Endometrium (tissue), 2 donors: Measurements from ENCODE around the gene CACNA2D3.

Experiments
- FAIRE-seq: peaks from 2 replicates; lab custom pipeline; 2012; peaks lifted over from hg19 to GRCh38; lab: Jason Lieb, UNC
- donor health status: control.
- donor health status: control.

The CACNA2D3 gene

DNA sequence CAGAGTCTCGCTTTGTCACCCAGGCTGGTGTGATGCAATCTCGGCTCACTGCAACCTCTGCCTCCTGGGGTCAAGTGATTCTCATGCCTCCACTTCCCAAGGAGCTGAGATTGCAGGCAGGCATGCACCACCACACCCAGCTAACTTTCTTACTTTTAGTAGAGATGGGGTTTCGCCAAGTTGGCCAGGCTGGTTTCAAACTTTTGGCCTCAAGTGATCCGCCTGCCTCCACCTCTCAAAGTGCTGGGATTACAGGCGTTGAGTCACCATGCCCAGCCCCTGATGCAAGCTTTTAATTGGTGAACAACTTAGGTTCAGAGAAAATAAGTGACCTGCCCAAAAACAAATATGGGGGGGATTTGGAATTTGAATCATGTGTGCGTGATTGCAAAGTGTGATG is 559.4 kb downstream of the CACNA2D3 start:
- FAIRE-seq: no peak

DNA sequence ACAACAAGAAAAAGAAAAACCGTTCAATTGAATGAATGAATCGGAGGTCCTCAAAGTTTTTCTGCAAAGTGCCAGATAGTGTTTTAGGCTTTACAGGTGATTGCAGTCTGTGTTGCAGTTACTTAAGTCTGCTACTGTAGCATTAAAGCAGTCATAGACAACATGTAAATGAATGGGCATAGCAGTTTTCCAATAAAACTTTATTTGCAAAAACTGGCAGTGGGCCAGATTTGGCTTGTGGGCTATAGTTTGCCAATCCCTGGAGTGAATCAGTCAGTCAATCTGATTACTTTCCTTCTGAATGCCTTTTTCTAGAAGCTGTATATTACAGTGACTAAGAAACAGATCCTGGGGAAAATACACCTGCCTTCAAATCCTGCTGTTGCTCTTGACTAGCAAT is 562.9 kb downstream of the CACNA2D3 start:
- no peak for FAIRE-seq

DNA sequence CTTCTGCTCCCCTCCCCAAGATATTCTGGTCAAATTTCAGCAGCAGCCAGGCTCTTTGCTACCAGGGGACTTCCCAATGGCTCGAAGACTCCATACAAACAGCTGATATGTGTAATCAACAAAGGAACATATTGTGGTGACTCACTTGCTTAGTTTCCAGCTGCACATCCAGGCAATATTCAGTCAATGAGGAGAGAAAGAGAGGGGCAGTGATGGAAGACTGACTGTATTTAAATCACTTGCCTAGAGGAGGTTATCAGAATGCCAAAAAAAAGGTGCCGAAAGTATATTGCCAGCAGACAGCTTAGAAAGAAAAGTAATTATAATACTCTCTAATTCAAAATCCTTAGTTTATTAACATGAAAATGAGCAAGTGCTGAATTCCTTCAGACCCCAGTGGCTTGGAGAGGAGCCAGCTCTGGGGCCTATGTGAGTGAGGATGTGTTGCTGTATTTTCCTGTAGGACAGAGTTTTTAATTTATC is 569.0 kb downstream of the CACNA2D3 start:
- FAIRE-seq: no peak

DNA sequence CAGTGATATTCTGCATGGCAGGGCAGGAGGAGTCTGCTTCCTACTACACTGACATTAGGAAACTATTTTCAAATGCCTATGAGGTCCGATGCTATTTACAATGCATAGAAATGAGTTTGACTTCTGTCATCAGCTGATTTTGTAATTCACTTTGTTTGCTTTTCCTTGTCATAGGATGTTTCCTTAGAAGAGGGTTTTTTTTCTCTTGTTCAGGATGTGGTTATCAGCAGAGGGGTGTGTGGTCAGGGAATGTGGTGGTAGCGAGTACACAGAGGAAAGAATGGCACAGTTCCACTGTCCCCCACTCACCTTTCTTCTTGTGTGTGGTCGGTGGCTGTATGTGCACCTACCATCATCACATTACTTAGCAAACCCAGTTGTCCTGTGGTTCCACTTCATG is 574.0 kb downstream of the CACNA2D3 start:
- FAIRE-seq: no peak

DNA sequence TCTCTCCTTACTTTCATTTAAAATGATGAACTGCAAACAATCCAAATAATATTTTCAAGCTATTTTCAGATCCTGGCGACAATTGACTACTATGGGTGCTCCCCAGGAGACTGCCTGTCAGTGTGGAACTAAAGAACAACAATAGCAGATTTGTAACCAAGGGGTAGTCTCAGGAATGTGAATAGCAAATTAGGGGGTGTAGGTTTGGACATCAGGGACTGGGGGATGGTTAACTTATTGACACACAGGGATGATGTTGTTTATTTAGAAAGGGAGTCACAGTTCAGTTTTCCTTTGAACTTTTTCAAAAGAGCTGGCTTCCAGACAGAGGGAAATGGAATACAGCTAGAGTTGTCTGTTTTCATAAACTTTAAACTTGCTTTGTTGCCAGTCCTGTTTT is 575.7 kb downstream of the CACNA2D3 start:
- FAIRE-seq: peak; percentile 70

DNA sequence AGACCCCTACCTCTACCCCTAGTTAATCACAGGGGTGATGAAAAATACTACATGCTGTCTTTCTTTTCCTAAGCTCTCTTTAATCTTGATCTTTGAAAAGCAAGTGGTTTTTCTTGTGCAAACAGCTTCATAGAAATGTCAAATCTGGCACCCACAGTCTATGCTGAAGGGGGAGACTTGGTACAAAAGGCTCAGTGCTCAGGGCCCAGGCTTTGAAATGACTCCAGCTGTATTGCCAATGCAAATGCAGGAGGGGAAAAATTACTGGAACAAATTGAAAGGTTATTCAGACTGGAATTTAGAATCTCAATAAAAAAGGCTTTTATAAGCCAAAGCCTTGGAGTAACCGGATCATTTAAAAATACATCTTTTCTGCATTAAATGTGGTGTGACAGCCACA is 581.6 kb downstream of the CACNA2D3 start:
- no peak for FAIRE-seq

DNA sequence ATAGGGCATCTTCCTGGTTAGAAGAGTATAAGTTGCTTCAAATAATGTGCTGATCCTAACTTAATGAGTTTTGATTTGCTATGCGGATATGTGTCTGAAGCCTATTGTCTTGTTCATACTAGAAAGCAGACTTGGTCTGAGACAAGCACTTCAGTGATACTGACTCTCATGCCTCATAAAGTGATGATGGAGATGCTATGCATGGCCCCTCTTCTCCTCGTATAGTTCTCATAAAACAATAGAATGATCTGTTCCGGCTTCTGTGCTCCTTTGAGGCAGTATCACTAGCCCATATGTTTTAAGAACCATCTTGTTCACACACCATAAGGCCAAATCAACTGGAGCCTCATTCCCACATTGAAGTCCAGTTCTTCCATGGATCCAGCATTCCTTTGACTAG is 583.4 kb downstream of the CACNA2D3 start:
- FAIRE-seq: no peak

DNA sequence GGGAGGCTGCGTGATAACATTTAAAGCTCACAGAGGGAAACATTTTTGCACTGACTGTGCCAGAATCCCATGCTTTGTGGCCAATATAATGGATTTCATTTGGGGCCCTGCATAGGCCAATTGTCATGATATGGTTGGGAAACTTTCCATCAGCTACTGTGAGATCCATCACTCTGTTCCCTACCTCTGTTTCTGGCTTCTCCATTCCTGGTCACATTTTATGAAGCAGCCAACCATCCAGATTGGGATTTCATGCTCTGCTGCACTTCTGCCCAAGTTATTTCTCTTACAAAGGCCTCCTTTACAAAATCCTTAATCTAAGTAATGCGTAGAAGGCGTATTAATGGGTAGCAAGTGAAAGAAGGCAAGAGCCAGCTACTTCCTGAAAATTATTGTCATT is 584.4 kb downstream of the CACNA2D3 start:
- FAIRE-seq: no peak

DNA sequence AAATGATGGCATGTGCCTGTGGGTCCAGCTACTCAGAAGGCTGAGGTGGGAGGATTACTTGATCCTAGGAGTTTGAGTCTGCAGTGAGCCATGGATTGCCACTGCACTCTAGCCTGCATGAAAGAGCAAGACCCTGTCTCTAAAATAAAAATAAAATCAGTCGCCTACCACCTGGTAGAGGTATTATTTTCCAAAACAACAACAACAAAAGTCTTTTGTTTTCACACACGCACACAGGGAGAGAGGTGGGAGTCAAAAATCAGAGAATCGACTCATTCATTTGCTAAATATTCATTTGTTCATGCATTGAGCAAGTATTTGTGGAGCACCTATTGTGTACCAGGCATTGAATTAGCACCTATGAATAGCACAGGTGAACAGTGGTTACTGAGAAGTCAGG is 587.4 kb downstream of the CACNA2D3 start:
- FAIRE-seq: no peak

DNA sequence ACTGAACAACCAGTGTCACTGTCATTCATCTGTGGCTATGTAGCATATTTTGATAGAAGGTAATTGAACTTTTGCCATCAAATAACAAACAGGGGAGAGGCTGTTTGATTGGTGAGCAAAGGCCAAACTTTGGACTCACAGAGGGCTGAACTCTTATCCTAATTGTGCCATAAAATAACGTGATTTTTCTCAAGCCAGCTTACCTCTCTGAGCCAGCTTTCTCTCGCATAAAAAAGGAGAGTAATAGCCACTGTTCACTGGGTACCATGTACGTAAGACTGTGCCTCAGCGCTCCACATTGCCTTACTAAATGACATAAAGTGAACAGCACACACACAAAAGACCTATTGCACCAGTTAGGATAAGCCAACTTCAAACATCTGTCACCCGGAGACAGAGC is 588.6 kb downstream of the CACNA2D3 start:
- no peak for FAIRE-seq

DNA sequence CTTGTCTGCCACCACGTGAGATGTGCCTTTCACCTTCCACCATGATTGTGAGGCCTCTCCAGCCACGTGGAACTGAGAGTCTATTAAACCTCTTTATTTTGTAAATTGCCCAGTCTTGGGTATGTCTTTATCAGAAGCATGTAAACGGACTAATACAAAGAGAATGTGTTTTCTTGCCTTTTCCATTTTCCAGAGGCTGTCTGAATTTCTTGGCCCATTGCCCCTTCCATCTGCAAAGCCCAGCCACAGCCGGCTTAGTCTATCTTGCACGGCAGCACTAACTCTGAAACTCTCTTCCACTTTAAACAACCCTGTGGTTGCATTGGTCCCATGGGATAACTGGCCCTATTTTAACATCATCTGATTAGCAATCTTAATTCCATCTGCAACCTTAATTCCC is 590.2 kb downstream of the CACNA2D3 start:
- no peak for FAIRE-seq

DNA sequence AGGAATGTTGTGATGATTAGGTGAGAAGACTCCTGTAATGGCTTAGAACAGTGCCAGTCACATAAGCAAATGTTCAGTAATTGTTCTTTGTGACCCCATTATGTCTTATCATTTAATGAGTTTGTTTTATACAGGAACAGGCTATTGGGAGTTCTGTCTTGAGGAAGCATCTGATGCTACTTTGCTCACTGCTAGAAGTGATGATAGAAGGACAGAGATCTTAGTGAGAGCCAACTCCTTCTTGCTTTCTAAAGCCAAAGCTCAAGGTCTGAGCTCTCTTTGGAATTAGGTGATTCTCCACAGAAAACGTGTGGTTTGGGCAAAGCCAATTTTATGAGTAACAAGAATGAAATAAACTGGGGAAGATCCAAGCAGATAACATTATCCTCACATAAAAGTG is 590.7 kb downstream of the CACNA2D3 start:
- no peak for FAIRE-seq

DNA sequence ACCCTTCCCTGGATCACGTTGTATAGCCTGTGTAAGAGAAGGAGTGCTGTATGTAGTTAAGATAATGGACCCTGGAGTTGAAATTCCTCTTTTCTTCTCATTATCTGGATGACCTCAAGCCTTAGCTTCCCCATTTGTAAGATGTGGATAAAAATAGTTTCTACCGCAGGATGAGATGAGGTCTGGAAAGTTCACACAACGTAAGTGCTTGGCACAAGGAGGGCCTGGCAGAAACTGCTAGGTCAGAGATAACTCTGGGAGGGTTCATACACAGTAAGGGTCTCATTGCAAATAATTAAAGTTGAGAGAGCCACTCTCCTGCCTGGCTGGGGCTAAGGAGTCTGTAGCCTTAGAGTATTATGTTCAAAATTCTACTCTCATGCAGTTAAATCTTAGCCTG is 591.1 kb downstream of the CACNA2D3 start:
- FAIRE-seq: no peak

DNA sequence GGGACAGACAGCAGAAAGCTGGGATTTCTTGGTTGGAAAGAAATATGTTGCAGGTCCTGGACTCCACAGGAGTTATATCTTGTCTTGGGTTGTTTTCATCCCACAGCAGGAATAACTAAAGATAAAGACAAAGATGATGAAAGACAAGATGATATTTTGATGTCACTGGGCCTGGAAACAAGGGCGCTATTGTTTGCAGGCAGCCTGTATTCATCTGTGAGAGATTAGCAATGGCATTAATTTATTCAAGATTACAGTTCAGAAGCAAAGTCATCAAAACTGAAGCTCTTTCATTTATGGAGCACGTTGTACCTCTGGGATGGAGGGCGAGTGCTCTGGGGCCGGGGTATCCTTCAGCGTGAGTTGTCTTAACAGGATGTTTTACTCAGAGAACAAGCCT is 591.7 kb downstream of the CACNA2D3 start:
- no peak for FAIRE-seq

DNA sequence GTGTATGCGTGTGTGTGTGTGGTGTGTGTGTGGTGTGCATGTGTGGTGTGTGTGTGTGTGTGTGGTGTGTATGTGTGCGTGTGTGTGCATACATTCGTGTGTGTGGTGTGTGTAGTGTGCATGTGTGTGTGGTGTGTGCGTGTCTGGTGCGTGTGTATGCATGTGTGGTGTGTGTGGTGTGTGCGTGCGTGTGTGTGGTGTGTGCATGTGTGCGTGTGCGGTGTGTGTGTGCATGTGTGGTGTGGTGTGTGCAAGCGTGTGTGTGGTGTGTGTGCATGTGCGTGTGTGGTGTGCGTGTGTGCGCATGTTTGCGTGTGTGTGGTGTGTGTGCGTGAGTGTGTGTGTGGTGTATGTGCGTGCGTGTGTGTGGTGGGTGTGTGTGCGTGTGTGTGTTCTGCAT is 595.2 kb downstream of the CACNA2D3 start:
- no peak for FAIRE-seq

DNA sequence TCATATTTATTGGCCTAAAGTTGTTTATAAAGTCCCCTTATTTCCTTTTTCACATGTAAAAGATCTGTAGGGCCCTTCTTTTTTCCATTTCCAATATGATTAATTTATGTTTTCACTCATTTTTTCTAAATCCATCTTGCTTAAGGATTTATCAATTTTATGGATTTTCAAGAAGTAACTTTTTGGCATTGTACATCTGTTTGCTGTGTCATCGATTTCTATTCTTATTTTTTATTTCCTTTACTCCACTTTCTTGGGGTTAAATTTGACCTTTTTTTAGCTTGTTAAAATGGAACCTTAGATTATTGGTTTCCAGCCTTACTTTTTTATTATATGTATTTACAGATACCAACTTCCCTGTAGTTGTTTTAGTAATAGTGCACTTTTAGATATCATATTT is 597.6 kb downstream of the CACNA2D3 start:
- FAIRE-seq: no peak

DNA sequence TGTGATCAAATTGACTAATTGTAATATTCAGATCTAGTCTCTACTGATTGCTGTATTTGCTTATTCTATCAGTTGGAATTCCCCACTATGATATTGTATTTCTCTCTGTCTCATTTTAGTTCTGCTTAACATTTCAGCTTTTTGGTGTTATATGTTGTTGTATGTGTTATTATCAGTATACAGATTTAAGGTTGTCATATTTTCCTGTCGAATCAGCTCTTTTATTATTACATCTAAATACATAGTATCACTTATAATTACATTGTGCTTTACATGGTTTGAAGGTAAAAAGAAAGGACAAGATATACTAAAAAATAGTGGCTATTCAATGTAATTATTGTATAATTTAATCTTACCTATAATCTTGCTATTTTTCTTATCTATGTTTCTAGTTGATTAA is 598.3 kb downstream of the CACNA2D3 start:
- peak; percentile 35 for FAIRE-seq

DNA sequence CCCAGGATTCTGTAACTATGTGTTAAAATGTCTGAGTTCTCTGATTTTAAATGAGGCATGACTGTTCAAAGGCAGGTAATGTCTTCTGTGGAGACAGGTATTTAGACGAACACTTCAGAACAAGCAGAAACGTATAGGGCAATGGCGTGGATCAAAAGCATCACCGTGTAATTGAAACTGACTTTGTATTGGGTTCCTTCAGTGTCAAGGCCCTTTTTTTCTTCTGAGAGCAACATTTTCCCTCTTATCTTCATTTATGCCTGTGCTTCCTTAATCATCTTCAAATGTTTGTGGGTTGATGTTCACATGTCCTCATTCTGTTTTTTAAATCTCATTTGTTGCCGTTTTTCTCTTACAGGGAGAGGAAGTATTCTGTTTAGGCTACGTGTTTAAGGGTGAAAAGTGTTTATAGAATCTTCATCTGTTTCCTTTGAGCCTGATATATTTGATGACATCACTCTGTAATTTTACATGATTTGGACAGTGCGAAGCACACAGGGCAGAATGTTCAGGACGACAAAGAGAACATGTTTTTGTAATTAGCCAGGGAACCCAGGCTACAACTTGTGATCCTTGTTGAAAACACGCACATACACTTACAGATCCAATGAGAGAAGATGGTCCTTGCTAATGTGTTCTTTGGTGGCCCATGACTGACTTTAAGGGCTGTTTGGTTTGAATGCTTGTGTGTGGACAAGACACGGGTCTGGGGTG is 609.5 kb downstream of the CACNA2D3 start:
- FAIRE-seq: peak; percentile 57

DNA sequence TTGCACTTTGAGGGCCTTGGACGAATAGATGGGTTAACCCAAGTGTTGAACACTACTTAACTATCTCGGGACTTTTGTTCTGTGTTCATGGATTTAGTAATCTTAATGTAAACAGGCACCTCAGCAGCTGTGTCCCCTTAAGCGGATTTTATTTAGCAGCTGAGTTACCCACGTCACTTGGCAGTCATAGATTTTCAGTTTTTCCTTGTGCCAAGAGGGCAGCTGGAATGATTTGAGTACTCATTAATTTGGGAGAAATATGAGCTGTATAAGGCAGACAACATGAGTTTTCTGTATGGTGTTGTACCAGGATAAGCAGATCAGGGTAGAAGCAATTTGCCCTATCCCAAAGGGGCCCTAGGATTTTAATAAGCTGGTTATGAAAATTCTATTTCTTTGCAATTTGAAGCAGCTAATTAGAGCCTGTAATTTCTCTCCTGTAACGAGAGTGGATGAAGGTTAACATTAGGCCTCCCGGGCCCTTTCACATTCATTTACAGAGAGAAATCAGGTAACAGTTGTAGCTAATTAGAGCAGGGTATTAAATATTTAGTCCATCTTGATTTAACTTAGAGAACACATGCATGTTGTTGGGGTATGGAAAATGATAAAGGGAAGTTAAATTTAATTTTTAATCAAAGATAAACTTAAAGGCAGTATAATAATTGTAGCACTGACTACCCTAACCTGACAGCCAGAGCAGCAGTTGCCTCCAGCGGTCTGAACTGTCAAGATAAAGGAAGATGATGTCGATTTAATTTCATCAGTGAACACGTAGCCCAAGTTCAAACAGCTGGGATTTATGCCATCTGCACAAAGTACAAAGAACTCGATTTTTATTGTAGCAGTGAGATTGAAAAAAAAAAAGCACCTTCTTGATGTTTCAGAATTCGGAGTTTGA is 611.0 kb downstream of the CACNA2D3 start:
- FAIRE-seq: no peak

DNA sequence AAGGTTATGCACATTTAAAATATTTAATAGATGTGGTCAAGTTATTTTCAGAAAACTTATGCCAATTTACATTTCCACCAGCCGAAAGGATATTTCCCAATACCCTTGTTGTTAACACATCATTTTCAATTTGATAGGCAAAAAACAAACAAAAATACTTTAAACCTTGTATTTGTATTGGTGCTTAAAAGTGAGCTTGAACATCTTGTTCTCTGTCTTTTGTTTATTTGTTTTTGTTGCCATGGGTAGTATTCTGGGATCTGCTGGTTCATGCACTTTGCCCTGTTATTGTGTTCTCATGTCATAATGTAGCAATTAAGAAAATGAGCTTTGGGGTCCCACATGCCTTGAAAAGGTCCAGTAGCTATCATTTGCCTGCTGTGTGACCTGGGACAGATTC is 614.1 kb downstream of the CACNA2D3 start:
- no peak for FAIRE-seq

DNA sequence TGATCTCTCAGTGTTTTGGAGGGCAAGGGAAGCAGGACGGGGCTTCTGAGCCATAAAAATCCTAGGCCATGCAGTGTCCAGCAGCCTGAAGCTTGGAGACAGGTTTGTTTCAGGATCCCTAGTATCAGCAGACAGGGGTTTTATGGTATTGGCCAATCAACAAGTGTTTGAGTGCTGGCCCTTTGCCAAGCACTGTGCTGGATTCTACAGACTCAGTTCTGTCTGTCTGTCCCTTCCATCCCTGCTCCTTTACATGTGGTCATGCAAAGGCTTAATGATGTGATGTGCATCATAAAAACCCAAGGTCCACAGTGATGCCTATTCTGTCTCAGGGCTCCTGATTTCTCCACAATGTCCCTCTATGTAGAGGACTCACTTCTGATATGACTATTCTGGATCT is 621.4 kb downstream of the CACNA2D3 start:
- FAIRE-seq: no peak

DNA sequence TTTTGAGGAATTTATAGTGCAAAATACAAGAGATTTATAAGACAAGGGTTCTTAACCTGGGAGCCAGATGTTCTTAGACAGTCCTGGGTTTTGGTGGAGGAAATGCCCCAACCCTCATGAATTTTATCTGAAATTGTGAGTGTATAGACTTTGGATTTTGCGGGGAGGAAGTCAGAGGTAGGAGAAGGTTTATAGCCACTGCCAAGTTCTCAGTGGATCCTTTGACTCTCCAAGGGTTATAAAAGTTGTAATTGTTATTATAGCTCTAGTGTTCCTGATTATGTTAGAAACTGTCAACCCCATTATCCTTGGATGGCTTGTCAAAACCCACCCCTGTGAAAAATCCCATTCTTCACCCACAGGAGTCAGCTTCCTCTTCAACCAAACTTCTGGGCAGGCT is 621.9 kb downstream of the CACNA2D3 start:
- FAIRE-seq: no peak

DNA sequence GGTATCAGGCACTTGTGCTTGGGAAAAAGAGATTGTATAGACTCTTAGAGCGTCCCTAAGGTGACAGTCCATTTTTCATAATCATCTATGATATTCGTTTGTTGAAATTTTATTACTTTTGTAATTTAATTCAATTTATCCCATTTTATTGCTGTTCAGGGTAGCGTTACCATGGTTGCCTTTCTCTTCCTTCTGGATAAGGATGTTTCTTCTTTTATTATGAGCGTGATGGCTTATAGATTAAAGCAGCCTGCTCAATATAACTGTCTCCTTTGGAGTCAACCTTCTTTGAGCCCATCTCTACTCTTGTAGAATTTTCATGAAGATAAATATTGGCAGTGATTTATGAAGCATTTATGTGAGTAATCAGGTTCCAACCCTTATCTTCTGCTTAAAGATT is 623.5 kb downstream of the CACNA2D3 start:
- FAIRE-seq: no peak

DNA sequence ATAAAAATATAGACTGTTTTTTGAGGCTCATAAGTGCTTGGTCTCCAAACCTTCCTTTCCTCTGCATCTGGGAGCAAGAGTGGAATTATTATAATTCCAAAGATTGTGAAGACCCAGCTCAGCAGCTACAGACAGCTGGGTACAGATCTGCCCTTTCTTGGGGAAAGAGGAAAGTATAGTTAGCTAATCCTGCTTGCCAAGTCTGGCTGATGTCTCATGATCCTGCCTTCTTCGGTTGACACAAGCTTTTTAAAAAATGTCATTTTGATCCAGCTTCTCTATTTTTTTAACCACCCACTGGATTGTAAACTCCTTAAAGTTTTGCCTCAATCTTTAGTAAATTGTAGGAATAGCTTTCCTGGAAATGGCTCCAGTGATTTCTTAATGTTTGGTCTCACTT is 624.4 kb downstream of the CACNA2D3 start:
- no peak for FAIRE-seq
